Measurements from ENCODE around the gene PLP2.

GRCh38 chrX:49171752-49172279 is at the start of gene PLP2:
- no peak for TF ChIP-seq ARNT (IDR thresholded peaks at IDR 0.05)
- TF ChIP-seq TARDBP (IDR thresholded peaks at IDR 0.05) = no peak
- TF ChIP-seq HDGF (IDR thresholded peaks at IDR 0.05; ENCODE audit: borderline replicate concordance) = no peak
- TF ChIP-seq SP1 (IDR thresholded peaks at IDR 0.05) = no peak
- no peak for TF ChIP-seq ZNF384 (IDR thresholded peaks at IDR 0.05)
- no peak for TF ChIP-seq NFRKB (IDR thresholded peaks at IDR 0.05)
- TF ChIP-seq L3MBTL2 (conservative IDR thresholded peaks at IDR 0.05) = no peak
- TF ChIP-seq FOXM1 (IDR thresholded peaks at IDR 0.05; ENCODE audit: borderline replicate concordance) = no peak
- TF ChIP-seq CTBP1 (IDR thresholded peaks at IDR 0.05; ENCODE audit: borderline replicate concordance) = no peak
- no peak for TF ChIP-seq FOXK2 (IDR thresholded peaks at IDR 0.05)
